AG08395 (cell line): Measurements from ENCODE around the gene PAXX.

Source experiments
- DNase-seq: peaks from one replicate; pipeline ENCODE4 v3.0.0; 2012; ENCODE audit warnings: mixed read lengths, low spot score

PAXX gene, protein sequence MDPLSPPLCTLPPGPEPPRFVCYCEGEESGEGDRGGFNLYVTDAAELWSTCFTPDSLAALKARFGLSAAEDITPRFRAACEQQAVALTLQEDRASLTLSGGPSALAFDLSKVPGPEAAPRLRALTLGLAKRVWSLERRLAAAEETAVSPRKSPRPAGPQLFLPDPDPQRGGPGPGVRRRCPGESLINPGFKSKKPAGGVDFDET

DNA sequence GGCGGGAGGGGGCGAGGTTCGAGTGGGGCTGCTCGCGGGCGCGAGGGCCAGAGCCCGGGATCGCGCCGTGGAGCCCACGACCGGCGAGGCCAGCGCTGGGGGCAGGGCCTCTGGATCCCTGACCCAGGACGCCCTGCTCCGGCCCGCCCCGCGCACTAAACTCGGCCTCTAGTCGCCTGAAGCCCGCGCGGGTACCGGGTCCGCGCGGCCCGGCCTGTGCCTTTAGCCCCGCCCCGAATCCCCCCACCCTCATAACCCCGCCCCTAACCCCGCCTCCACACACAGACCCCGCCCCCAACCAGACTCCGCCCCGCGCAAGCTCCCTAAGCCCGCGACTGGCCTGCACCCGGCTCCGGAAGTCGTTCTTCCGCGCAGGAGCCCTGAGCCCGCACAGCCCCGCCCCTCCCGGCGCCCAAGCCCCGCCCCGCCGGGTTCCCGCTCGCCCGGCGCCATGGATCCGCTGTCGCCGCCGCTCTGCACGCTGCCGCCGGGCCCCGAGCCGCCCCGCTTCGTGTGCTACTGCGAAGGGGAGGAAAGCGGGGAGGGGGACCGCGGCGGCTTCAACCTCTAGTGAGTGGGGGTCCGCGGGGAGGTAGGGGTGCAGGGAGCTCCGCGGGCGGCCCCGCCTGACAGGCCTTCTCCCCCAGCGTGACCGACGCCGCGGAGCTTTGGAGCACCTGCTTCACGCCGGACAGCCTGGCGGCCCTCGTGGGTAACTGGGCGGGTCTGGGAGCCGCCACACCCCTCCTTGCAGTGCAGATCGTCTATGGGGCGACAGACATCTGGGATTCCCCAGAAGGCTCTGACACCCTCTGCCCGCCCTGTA is at the start of gene PAXX:
PAXX (plus strand) TSS at position 430 of the 826 bp plus-strand sequence; CDS start at position 452, 22 bp downstream.
- DNase-seq: peak; percentile 98

DNA sequence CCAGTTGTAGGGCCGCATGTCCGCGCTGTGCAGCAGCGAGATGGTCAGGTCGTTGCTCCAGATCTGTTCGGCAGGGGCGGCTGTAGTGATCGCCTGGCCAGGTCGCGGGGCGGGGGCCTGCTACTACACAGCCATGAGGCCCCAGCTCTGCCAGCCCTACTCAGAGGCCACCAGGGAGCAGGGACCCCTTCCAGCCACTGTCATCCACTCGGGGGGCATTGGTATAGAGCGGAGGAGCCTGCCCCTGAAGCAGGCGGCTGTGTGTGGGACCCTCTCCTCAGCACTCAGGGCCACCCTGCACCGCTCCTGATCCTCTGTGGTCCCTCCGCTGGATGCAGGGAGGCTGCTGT is 49.4 kb upstream of the PAXX start:
- DNase-seq: no peak

DNA sequence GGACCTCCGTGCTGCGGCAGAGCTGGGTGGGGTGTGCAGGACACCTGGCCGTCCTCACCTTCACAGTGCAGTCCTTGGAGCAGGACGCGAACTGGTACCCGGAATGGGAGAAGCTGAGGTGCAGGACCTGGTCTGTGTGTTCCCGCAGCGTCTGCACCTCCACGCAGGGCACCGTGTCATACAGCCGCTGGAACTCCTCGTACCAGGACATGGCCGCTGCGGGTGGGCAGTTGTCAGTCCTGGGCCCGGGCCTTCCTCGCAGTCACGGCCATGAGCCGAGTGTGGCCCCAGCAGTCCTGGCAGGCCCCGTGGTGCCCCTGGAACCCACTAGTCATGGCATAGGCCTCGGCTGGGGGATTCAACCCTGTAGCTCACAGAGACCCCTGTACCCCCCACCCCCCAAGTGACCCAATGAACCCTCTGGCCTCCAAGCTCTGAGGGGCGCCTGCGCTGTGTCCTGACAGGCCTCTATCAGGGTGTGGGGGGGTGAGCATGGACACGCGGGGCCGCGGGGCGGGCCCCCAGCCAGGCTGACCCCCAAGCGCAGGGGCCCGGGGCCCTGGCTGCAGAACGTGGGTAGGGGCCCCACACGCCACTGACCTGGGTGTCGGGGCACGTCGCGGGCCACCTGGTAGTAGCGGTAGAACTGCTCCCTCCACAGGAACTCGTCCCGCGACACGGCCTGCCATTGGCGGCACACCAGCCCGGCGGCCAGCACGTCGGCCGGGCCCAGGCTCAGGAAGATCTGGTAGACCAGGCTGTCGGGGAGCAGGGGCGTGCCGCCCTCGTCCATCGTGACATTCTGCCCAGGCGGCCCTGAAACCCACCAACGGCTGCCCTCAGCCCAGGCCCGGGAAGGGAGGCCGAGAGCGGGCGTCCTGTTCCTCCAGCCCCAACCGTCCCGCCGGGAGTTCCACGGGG is 48.7 kb upstream of the PAXX start:
- DNase-seq: no peak

DNA sequence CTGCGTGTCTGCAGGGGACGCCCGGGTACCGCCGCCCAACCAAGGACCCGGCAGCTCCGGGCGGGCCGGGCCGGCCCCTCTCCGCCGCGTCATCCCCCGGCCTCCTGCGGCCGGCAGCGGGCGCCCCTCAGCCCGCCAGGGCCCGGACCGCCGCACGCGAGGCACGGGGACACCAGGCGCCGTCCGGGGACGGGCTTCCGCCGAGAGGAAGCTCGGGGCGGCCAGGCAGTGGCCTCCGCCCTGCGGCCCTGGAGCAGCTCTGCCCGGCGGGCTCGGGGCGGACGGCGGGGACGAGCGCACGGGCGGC is 48.1 kb upstream of the PAXX start:
- DNase-seq: peak; percentile 76

DNA sequence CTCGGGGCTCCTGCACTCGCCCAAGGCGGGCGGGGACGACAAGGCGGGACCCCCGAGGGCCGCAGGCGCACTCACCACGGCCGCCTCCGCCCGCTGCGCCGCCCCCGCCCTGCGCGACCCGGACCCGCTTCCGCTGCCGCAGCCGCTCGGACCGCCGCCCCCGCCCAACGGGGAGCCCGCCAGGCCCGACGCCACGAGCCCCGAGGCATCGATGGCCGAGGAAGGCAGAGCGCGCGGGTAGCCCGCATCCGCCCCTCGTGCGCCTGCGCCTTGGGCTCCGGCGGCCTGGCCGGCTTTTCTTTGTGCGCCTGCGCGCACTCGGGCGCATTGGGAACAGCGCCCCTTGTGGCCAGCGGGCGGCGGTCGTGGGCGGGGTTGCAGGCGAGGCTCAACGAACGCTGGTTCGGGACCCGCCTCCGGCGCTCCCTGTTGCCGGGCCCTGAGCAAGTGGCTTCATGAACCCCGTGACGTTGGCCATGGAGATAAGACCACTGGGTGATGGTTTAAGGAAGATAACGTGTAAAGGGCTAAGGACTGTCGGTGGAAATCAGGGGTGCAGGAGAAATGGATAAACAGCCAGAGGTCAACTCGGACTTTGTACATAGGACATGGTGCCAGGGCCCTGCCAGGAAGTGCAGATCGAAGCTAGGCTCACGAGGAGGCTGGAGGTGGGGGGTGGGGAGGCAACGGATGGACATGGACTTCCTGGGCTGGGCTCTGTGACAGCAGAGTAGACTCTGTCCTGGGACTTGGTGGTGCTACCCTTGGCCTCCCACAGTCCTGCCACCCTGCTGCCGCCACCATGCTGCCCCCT is 47.5 kb upstream of the PAXX start, which contains the start of the genes C8G and FBXW5:
C8G (plus strand) TSS at position 725 of the 814 bp plus-strand sequence; CDS start at position 803, 78 bp downstream.
FBXW5 (minus strand) TSS at position 220 of the 814 bp plus-strand sequence. CDS start 655 bp downstream, outside the sequence.
- DNase-seq: peak; percentile 100

DNA sequence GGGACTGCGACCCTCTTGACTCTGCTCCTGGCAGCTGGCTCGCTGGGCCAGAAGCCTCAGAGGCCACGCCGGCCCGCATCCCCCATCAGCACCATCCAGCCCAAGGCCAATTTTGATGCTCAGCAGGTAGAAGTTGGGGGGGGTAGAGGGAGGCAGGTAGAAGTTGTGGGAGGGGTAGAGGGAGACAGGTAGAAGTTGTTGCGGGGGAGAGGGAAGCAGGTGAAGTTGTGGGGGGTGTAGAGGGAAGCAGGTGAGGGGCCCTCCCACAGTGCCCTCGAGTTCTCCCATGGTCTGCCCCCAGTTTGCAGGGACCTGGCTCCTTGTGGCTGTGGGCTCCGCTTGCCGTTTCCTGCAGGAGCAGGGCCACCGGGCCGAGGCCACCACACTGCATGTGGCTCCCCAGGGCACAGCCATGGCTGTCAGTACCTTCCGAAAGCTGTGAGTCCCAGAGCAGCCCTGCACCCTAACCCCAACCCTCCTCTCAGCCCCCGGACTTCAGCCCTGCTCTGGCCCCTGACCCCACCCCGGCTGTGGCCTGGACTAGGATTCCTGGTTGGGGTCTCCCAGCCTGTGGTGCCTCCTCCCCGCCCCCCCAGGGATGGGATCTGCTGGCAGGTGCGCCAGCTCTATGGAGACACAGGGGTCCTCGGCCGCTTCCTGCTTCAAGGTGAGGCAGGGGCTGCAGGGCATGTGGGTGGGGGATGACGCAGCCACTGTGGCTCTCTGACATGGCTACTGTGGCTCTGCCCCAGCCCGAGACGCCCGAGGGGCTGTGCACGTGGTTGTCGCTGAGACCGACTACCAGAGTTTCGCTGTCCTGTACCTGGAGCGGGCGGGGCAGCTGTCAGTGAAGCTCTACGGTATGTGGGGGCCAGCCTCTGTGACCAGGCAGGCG is 46.6 kb upstream of the PAXX start:
- no peak for DNase-seq

DNA sequence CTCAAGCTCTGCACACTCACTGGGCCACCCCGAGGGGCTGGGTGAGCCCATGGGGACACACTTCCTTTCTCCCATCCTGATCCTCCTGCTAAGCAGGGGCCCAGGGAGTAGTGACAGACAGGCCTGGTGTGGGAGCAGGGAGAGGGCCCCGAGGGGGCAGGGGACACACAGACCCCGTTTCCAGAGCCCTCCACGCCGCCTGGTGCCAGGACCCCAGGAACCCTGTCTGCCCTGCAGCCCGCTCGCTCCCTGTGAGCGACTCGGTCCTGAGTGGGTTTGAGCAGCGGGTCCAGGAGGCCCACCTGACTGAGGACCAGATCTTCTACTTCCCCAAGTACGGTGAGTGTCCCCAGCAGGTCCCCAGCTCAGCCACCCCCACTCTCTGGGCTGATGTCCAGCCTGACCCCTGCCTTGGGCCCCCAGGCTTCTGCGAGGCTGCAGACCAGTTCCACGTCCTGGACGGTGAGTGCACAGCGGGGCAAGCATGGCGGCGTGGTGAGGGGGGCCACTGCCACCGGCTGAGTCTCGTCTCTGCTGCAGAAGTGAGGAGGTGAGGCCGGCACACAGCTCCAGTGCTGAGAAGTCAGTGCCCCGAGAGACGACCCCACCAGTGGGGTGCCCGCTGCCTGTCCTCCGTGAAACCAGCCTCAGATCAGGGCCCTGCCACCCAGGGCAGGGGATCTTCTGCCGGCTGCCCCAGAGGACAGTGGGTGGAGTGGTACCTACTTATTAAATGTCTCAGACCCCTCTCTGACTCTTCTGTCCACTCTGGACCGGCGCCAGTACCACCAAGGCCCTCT is 45.8 kb upstream of the PAXX start:
- DNase-seq: no peak

DNA sequence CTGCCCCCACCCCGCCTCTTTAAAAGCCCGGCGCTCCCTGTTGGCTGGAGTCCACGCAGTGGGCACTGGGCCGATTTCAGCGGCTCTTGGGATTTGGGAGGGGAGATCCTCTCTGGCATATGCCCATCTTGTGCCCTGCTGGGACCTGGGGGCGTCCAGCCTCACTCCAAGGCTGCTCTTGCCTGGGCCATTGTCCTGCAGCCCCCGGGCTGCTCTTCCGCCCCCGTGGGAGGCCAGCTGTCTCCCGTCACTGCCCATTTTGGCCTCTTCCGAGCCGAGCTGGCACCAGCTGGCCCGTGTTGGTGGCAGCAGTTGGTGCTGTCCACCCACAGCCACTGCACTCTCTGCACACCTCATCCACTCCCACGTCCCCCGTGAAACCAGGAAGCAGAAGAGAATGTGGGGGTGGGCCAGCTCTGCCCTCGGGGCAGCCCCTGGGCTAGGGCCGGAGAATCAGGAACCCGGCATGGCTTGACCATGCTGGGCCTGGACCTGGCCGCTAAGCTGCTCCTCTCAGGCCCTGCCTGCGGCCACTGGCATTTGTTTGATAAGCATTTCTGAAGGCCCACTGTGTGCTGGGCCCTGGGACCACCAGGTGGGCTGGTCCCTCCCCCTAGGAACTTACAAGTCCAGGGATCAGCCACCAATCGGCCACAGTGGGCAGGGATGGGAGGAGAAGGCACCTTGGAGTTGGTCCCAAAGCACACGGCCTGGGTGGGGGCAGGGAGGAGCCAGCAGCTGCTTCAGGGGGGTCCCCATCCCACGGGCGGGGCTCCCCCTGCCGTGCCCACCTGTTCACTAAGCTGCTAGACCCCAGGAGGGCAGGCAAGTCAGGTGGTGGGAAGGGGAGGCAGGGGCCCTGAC is 45.0 kb upstream of the PAXX start:
- no peak for DNase-seq

DNA sequence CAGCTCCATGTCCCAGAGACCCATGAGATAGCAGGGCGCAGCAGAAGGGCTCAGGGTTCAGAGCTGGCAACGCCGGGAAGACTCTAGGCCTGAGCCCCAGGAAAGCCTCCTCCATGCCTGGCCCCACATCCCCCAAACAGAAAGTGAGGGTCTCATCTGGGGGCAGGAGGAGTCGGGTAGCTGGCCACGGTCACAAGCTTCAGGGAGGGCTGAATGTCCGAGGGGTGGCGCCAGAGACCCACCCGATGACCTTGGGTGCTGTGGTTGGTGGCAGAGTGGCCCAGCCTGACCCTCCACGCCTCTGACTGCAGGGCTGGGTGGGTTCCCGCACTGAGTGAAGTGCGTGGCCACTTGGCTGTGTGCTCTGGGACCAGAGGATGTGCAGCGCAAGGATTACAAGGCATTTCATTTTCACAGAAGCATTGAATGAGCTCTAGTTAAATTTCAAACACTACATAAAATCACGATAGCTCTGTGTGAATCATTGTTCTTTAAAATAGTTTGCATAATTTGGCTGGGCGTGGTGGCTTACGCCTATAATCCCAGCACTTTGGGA is 44.2 kb upstream of the PAXX start:
- DNase-seq: peak; percentile 41

DNA sequence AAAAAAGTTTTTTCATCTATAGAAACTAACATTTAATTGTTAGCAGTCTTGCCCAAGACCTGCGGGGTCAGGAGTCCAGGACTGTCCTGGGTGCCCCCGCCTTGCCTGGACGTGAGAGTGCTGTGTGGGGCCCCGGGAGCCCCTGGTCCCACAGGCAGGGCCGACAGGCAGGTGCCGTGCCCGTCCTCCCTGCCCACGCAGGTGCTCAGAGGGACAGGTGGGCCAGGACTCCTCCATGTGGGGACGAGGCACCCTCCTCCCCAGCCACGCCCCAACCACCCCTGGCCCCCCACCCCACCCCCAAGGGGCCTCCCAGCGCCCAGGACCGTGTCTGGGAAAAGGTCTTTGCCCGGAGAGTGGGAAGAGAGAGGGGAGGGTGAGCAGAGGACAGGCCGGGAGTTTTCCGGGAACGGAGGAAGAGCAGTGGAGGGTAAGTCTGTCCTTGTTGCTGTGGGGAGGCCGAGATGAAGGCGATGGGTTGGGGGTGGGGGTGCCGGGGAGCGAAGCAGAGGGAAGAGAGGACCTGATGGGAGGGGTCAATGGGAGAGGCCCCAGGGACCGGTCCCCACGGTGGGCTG is 42.9 kb upstream of the PAXX start:
- no peak for DNase-seq

DNA sequence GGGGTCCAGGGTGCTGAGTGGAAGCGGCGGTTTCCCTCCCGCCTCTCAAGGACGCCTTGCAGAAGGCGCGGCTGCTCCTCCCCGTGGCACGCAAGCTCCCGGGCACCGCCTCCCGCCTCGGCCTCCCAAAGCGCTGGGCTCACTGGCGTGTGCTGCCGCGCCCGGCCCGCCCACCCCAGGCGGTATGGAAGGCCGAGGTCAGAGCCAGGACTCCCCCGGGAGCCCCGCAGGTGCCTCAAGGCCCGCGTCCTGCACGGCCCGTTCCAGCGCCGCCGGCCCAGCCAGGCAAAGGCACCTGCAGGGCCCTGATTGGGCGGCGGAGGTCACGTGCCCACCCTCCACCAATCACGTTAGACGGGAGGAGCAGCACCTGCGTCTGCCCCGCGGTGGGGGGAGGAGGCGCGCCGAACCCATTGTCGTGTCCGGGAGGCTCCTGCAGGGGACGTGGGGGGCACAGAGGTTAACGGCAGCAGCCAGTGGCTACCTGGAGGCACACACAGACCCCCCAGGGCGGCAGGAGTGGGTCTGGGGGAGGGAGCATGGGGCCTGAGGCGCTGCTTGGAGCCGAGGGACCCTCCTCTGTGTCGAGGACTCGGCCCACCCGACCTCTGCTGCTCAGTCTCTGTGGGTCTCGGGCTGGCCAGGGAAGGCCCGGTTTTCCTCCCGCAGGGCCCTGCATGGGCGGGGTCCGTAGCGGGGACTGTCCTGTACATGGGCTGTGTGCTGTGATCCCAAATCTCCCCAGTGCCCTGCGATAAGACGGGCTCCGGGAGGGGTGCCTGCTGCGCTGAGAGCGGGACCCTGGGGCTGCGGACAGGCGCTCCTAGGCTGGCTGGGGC is 42.2 kb upstream of the PAXX start:
- peak; percentile 99 for DNase-seq

DNA sequence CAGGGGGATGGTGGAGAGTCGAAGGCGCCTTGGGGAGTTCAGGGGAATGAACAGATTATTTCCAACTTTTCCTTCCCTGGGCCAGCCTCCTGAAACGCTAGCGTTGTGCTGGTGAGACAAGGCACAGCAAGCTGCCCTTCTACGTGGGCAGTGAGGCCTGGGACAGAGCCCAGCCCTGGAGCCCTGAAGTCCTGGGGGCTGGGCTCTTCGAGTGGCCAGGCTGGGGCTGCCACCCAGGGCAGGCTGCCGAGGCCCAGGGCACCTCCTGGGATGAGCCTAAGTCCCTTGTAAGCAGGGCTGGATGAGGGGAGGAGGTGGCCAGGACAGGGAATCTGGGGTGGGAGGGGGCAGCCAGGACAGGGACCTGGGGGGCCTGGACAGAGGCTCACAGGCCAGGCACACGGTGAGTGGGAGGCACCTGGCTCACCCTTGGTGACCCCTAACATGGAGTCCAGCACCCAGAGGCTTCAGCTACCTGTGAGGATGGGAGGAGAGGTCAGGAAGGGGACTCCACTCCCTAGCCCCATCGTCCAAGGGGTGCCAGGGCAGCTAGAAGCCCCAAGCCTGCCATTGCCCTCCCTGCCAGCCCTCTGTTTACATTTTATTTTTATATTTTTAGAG is 41.5 kb upstream of the PAXX start:
- DNase-seq: no peak

DNA sequence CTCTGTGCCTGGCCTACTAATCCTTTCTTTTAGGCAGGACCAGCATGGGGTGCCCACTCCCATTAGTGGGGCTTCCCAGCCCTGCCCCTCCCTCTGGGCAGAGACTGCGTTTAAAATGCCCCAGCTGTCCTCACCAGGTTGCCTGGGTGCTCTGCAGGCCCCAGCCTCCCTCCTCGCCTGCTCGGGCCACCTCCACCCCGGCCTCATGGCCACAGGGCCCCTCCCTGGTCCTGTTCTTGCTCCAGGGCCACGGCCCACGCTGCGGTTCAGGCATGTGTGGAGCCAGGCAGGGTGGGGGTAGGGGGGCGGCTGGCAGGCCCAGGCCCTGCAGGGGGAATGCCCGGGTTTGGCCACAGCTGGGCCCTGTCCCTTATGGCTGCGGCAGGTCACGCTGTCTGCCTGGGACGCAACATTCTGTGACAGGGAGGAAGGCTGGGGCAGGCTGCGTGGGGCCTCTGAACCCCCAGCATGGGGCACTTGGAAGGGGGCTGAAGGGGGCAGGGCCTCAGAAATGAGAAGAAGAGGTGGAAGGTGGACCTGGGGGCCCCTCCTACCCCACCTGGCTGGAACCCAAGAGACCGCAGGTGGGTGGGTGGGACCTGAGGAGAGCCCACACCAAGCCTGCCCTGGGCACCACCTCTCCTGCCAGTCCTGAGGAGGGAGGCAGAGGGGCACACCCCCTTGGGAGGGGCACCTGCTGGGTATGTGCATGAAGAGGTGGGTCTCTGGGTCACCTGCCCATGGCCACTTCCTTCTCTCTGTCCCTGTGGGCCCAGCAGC is 40.5 kb upstream of the PAXX start, which contains the start of gene LCN12:
LCN12 (plus strand) TSS at position 733 of the 780 bp plus-strand sequence. CDS start 55 bp downstream, outside the sequence.
- no peak for DNase-seq

DNA sequence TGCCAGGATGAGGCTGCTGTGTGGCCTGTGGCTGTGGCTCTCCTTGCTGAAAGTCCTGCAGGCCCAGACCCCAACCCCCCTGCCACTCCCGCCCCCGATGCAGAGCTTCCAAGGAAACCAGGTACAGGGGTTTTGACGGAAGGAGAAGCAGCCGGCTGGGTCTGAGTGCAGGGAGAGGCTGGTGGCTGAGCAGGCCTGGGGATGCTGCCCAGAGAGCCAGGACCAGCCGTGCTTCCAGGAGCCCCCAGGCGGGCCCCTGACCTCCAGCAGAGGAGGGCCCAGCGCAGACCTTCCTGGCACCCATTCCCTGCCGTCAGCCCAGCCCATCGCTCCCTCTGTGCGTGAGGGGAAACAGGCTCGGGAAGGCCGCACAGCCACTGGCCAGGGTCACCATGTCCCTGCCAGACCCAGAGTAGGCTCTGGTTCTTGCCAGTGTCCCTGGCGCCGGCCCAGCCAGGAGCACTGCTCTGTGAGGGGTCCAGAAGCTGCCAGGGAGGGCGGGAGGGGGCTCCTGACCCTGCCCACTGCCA is 39.8 kb upstream of the PAXX start:
- DNase-seq: no peak
